GM23338 (cell line): ENCODE measurements around the gene KCNK3. TPM values are rescaled to one million over a fixed set of nuclear protein-coding genes. Genes with fewer than 3 reads are reported as not detected.

Experiments
- ATAC-seq: fragments of 200-7000 bp; cut with Tn5 transposase; 3 replicates; pipeline ENCODE4 v1.9.1; 2020
- DNase-seq: peaks from one replicate; pipeline ENCODE4 v3.0.0-alpha.2; 2015; ENCODE audit warnings: low spot score
- H2AFZ ChIP-seq: fragments of 200-600 bp; sonication (generic); 2 replicates; pipeline ENCODE4 v1.8.0; 2016; ENCODE audit warnings: antibody characterized with exemption, mild to moderate bottlenecking, moderate library complexity
- H3F3A ChIP-seq: fragments of 200-600 bp; sonication (generic); replicated peaks from 2 replicates; pipeline ENCODE4 v1.8.0; 2017; ENCODE audit warnings: antibody characterized with exemption, mixed run types, low read depth
- H3K27ac ChIP-seq: fragments of 200-600 bp; sonication (generic); 2 replicates; pipeline ENCODE4 v1.6.1; 2016; ENCODE audit warnings: low read depth
- H3K27me3 ChIP-seq: fragments of 200-600 bp; sonication (generic); 2 replicates; pipeline ENCODE4 v1.8.0; 2016; ENCODE audit warnings: mild to moderate bottlenecking, mixed run types, moderate library complexity; ENCODE audit not compliant: insufficient read depth
- H3K36me3 ChIP-seq: fragments of 200-600 bp; sonication (generic); 2 replicates; pipeline ENCODE4 v1.8.0; 2016; ENCODE audit warnings: mild to moderate bottlenecking; ENCODE audit not compliant: insufficient read depth
- H3K4me1 ChIP-seq: fragments of 200-600 bp; sonication (generic); 2 replicates; pipeline ENCODE4 v1.8.0; 2016; ENCODE audit warnings: mild to moderate bottlenecking, moderate library complexity; ENCODE audit not compliant: insufficient read depth
- H3K4me2 ChIP-seq: fragments of 200-600 bp; sonication (generic); 2 replicates; pipeline ENCODE4 v1.7.1; 2017; ENCODE audit warnings: mixed run types
- H3K4me3 ChIP-seq: fragments of 200-600 bp; sonication (generic); 2 replicates; pipeline ENCODE4 v1.6.1; 2016; ENCODE audit warnings: mixed run types
- H3K79me2 ChIP-seq: fragments of 200-600 bp; sonication (generic); replicated peaks from 2 replicates; pipeline ENCODE4 v1.8.0; 2017; ENCODE audit warnings: mild to moderate bottlenecking; ENCODE audit not compliant: insufficient read depth
- H3K9me2 ChIP-seq: fragments of 200-600 bp; sonication (generic); 2 replicates; pipeline ENCODE4 v1.8.0; 2017; ENCODE audit not compliant: insufficient read depth
- H4K20me1 ChIP-seq: fragments of 200-600 bp; sonication (generic); replicated peaks from 2 replicates; pipeline ENCODE4 v1.8.0; 2017; ENCODE audit warnings: mild to moderate bottlenecking; ENCODE audit not compliant: insufficient read depth
- H3K27ac Mint-ChIP-seq: 2 replicates; pipeline ENCODE4 v1.8.0; 2020; ENCODE audit warnings: inconsistent platforms, mild to moderate bottlenecking, moderate library complexity, mixed read lengths
- H3K27me3 Mint-ChIP-seq: 3 replicates; pipeline ENCODE4 v1.8.0; 2022; ENCODE audit warnings: low read depth, mild to moderate bottlenecking, moderate library complexity, mixed read lengths, inconsistent platforms; ENCODE audit not compliant: insufficient read depth, poor library complexity
- H3K36me3 Mint-ChIP-seq: 3 replicates; pipeline ENCODE4 v1.8.0; 2021; ENCODE audit warnings: low read depth, mild to moderate bottlenecking, inconsistent platforms, moderate library complexity, mixed read lengths
- H3K4me1 Mint-ChIP-seq: 3 replicates; pipeline ENCODE4 v1.8.0; 2020; ENCODE audit warnings: mild to moderate bottlenecking, inconsistent platforms, mixed read lengths
- H3K4me3 Mint-ChIP-seq: 3 replicates; pipeline ENCODE4 v1.8.0; 2021; ENCODE audit warnings: moderate library complexity, mild to moderate bottlenecking, inconsistent platforms, mixed read lengths
- H3K9me3 Mint-ChIP-seq: 3 replicates; pipeline ENCODE4 v1.8.0; 2020; ENCODE audit warnings: moderate library complexity, mild to moderate bottlenecking, inconsistent platforms, mixed read lengths
- CREB1 ChIP-seq: fragments of 250-450 bp; sonication (Bioruptor Pico); IDR thresholded peaks from 2 replicates; pipeline ENCODE4 v1.5.0; 2020; ENCODE audit warnings: low read depth, mild to moderate bottlenecking, moderate library complexity
- EZH2 ChIP-seq: fragments of 200-600 bp; sonication (generic); IDR thresholded peaks from one replicate; pipeline ENCODE4 v1.8.0; 2017; ENCODE audit warnings: antibody characterized with exemption, mild to moderate bottlenecking, low read depth; ENCODE audit not compliant: unreplicated experiment
- EZH2phosphoT487 ChIP-seq: fragments of 200-600 bp; sonication (generic); IDR thresholded peaks from one replicate; pipeline ENCODE4 v1.8.1; 2018; ENCODE audit warnings: antibody characterized with exemption; ENCODE audit not compliant: unreplicated experiment
- JUNB ChIP-seq: IDR thresholded peaks from one replicate; pipeline ENCODE4 v1.6.1; 2016; ENCODE audit warnings: antibody characterized with exemption; ENCODE audit not compliant: unreplicated experiment
- NANOG ChIP-seq: IDR thresholded peaks from 2 replicates; pipeline ENCODE4 v1.6.1; 2016; ENCODE audit warnings: antibody characterized with exemption, borderline replicate concordance
- POLR2AphosphoS5 ChIP-seq: IDR thresholded peaks from 2 replicates; pipeline ENCODE4 v1.6.1; 2016; ENCODE audit warnings: antibody characterized with exemption, low read depth
- STAT1 ChIP-seq: IDR thresholded peaks from one replicate; pipeline ENCODE4 v1.6.1; 2016; ENCODE audit warnings: antibody characterized with exemption; ENCODE audit not compliant: unreplicated experiment
- ZNF114 ChIP-seq: fragments of 250-450 bp; sonication (Bioruptor Pico); IDR thresholded peaks from 2 replicates; pipeline ENCODE4 v1.5.0; 2020; ENCODE audit warnings: mild to moderate bottlenecking, moderate library complexity
- ZNF331 ChIP-seq: fragments of 250-450 bp; sonication (Bioruptor Pico); IDR thresholded peaks from 2 replicates; pipeline ENCODE4 v1.5.0; 2020; ENCODE audit warnings: low read depth, mild to moderate bottlenecking, moderate library complexity
- polyA plus RNA-seq: library from polyadenylated mRNA; unstranded; fragments of >200 nt; fragmentation: Nextera tagmentation; extraction: Ambion mirVana; gene quantifications from 2 replicates; pipeline ENCODE4 v1.2.1, GENCODE V29; 2016
- total RNA-seq: library from RNA; depleted of rRNA; stranded (reverse); fragments of >200 nt; shearing (Covaris generic); gene quantifications from 2 replicates; pipeline ENCODE4 v1.2.3, GENCODE V29; 2014
- TF ChIP-seq, protein P1 (sequence below): IDR thresholded peaks from one replicate; pipeline ENCODE4 v1.6.1; 2018; ENCODE audit warnings: antibody characterized with exemption; ENCODE audit not compliant: unreplicated experiment
- TF ChIP-seq, protein P2 (sequence below): IDR thresholded peaks from 2 replicates; pipeline ENCODE4 v1.6.1; 2016; ENCODE audit warnings: antibody characterized with exemption
- TF ChIP-seq, protein P3 (sequence below), 2 experiments: fragments of 200-600 bp in 1 of 2; sonication (generic) in 1 of 2; conservative IDR thresholded peaks; 2 replicates each; pipeline versions ENCODE4 v1.5.1 to v1.6.1; 2016 to 2017; ENCODE audit warnings: antibody characterized with exemption in 2 of 2, low read depth in 2 of 2, mild to moderate bottlenecking in 2 of 2, moderate library complexity in 1 of 2

KCNK3 gene
- total and polyA plus RNA-seq, 2 experiments from 2014 or later = not detected

DNA sequence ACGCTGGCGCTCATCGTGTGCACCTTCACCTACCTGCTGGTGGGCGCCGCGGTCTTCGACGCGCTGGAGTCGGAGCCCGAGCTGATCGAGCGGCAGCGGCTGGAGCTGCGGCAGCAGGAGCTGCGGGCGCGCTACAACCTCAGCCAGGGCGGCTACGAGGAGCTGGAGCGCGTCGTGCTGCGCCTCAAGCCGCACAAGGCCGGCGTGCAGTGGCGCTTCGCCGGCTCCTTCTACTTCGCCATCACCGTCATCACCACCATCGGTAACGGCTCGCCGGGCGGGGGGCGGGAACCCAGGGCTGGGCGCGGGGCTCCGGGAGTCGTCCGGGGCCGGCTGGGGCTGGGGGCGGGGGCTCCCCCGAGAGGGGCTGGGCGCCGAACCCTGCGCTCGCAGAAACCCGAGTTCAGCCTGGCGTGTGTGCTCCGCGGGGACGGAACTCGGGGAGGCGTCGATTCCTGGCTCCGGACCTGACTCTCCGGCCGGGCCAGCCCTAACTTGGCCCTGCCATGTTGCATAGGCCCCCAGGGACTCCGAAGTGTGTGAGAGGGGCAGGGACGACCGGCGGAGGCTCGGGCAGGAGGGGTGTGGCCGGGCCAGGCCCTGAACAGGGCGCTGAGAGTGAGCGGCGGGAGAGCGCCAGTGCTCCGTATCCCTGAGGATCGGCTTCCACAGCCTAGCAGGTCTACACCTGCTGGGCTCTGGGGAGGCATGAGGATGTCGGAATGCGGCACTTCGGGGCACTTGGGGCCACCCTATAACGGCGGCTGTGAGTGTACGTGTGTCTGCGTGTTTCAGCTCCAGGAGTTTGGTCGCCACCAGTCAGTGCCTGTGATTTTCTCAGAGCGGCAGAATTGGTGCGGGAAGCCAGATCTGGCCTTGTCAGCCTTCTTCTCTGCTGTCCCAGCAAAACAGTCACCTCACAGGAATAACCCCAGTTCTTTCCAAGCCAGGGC is 651 bp downstream of the KCNK3 start (continued):
- TF ChIP-seq, protein P1, sequence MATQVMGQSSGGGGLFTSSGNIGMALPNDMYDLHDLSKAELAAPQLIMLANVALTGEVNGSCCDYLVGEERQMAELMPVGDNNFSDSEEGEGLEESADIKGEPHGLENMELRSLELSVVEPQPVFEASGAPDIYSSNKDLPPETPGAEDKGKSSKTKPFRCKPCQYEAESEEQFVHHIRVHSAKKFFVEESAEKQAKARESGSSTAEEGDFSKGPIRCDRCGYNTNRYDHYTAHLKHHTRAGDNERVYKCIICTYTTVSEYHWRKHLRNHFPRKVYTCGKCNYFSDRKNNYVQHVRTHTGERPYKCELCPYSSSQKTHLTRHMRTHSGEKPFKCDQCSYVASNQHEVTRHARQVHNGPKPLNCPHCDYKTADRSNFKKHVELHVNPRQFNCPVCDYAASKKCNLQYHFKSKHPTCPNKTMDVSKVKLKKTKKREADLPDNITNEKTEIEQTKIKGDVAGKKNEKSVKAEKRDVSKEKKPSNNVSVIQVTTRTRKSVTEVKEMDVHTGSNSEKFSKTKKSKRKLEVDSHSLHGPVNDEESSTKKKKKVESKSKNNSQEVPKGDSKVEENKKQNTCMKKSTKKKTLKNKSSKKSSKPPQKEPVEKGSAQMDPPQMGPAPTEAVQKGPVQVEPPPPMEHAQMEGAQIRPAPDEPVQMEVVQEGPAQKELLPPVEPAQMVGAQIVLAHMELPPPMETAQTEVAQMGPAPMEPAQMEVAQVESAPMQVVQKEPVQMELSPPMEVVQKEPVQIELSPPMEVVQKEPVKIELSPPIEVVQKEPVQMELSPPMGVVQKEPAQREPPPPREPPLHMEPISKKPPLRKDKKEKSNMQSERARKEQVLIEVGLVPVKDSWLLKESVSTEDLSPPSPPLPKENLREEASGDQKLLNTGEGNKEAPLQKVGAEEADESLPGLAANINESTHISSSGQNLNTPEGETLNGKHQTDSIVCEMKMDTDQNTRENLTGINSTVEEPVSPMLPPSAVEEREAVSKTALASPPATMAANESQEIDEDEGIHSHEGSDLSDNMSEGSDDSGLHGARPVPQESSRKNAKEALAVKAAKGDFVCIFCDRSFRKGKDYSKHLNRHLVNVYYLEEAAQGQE = no peak
- TF ChIP-seq, protein P2, sequence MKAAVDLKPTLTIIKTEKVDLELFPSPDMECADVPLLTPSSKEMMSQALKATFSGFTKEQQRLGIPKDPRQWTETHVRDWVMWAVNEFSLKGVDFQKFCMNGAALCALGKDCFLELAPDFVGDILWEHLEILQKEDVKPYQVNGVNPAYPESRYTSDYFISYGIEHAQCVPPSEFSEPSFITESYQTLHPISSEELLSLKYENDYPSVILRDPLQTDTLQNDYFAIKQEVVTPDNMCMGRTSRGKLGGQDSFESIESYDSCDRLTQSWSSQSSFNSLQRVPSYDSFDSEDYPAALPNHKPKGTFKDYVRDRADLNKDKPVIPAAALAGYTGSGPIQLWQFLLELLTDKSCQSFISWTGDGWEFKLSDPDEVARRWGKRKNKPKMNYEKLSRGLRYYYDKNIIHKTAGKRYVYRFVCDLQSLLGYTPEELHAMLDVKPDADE = no peak
- TF ChIP-seq, protein P3, sequence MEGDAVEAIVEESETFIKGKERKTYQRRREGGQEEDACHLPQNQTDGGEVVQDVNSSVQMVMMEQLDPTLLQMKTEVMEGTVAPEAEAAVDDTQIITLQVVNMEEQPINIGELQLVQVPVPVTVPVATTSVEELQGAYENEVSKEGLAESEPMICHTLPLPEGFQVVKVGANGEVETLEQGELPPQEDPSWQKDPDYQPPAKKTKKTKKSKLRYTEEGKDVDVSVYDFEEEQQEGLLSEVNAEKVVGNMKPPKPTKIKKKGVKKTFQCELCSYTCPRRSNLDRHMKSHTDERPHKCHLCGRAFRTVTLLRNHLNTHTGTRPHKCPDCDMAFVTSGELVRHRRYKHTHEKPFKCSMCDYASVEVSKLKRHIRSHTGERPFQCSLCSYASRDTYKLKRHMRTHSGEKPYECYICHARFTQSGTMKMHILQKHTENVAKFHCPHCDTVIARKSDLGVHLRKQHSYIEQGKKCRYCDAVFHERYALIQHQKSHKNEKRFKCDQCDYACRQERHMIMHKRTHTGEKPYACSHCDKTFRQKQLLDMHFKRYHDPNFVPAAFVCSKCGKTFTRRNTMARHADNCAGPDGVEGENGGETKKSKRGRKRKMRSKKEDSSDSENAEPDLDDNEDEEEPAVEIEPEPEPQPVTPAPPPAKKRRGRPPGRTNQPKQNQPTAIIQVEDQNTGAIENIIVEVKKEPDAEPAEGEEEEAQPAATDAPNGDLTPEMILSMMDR (conservative IDR thresholded peaks at IDR 0.05; ENCODE audit: low read depth in 2 of 2) = no peak
- TF ChIP-seq ZNF114 (CRISPR knock-in tag) (no peak), ZNF331 (CRISPR knock-in tag) (no peak), NANOG (no peak), EZH2 (no peak), CREB1 (CRISPR knock-in tag) (no peak), JUNB (no peak), STAT1 (no peak), EZH2phosphoT487 (no peak)

DNA sequence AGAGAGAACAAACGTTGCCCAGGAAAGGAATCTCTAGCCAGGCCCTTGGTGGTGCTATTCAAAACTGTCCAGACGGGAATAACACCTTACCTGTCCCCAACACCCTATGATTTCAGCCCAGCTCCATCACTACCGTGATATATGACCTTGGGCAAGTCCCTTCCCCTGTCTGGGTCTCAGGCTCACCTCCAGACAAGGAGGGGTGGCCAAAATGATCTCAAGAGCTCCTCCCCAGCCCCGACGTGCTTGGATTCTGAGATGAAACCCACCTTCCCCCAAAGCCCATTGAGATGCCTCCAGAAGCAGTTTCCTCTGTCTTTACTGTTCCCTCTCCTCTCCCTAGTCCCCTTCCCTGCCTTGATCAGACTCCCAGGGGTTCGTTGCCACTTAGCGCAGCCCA is 1.5 kb downstream of the KCNK3 start:
- Mint-ChIP-seq H3K27ac (no peak overlapping the region), H3K27me3 (peaks cover 48% of the 10 kb centered on the region), H3K4me1 (peaks cover 8% of the 10 kb centered on the region), H3K4me3 (peak overlapping the region; percentile 60), H3K9me3 (no peaks in the 10 kb centered on the region; the same call in 2 of the 3 replicates), H3K36me3 (no peaks in the 10 kb centered on the region; the same call in 2 of the 3 replicates)
- Histone ChIP-seq H3K27me3 (peaks cover 46% of the 10 kb centered on the region), H3K9me2 (no peaks in the 10 kb centered on the region), H3K4me2 (peak overlapping the region; percentile 81; the same call in 1 of the 2 replicates), H3K36me3 (no peaks in the 10 kb centered on the region), H3F3A (peaks cover 6% of the 10 kb centered on the region; the same call in 1 of the 2 replicates), H3K4me3 (peak overlapping the region; percentile 62; the same call in 1 of the 2 replicates), H4K20me1 (peaks cover 2% of the 10 kb centered on the region), H3K27ac (no peak overlapping the region), H2AFZ (no peak overlapping the region), H3K4me1 (no peaks in the 10 kb centered on the region), H3K79me2 (no peaks in the 10 kb centered on the region)
- no peak for DNase-seq
- no peak for ATAC-seq
- TF ChIP-seq, protein P1 = no peak
- TF ChIP-seq STAT1 = no peak
- TF ChIP-seq, protein P3 (conservative IDR thresholded peaks at IDR 0.05; ENCODE audit: low read depth in 2 of 2) = no peak
- TF ChIP-seq POLR2AphosphoS5 = no peak
- no peak for TF ChIP-seq EZH2phosphoT487
- no peak for TF ChIP-seq EZH2
